Measurements from ENCODE around the gene KLHL13.
"Not testable (repeated sequence)": the region's sequence is repeated elsewhere in the genome, so short reads cannot be mapped to it uniquely, and the experiment has no call there.

The KLHL13 gene

DNA sequence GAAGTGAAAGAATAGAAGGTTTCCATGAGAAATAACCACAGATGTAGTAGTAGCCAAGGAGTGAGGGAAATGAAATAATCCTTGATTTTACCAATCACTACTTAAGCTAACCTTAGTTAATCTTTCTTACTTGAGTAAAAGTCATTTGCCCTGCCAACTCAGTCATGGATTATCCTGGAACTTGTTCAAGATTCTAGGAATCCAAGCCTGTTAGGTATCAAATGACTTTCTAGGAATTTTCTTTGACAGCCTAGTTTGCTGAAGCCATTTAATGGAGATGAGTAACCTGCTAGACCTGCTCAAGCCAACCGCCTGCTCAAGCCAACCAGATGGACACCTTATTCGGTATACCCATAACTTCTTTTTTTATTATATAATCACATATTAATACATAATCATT, 180.5 kb downstream of the KLHL13 start:
- DNase-seq (ENCODE audit: extremely low read depth, insufficient read length) = no peak
- H3K4me3 ChIP-seq (replicated peaks; ENCODE audit: low read depth, low read length) = no peak overlapping the region
- H3K36me3 ChIP-seq (ENCODE audit: control insufficient read depth, insufficient read depth, low read length) = no peaks in the 10 kb centered on the region
- TF ChIP-seq, protein P1, sequence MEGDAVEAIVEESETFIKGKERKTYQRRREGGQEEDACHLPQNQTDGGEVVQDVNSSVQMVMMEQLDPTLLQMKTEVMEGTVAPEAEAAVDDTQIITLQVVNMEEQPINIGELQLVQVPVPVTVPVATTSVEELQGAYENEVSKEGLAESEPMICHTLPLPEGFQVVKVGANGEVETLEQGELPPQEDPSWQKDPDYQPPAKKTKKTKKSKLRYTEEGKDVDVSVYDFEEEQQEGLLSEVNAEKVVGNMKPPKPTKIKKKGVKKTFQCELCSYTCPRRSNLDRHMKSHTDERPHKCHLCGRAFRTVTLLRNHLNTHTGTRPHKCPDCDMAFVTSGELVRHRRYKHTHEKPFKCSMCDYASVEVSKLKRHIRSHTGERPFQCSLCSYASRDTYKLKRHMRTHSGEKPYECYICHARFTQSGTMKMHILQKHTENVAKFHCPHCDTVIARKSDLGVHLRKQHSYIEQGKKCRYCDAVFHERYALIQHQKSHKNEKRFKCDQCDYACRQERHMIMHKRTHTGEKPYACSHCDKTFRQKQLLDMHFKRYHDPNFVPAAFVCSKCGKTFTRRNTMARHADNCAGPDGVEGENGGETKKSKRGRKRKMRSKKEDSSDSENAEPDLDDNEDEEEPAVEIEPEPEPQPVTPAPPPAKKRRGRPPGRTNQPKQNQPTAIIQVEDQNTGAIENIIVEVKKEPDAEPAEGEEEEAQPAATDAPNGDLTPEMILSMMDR (IDR thresholded peaks at IDR 0.05; ENCODE audit: insufficient read depth, low read length, poor library complexity, severe bottlenecking) = no peak
- H3K27me3 ChIP-seq (replicated peaks; ENCODE audit: control insufficient read depth, insufficient read depth, low read length) = no peaks in the 10 kb centered on the region

DNA sequence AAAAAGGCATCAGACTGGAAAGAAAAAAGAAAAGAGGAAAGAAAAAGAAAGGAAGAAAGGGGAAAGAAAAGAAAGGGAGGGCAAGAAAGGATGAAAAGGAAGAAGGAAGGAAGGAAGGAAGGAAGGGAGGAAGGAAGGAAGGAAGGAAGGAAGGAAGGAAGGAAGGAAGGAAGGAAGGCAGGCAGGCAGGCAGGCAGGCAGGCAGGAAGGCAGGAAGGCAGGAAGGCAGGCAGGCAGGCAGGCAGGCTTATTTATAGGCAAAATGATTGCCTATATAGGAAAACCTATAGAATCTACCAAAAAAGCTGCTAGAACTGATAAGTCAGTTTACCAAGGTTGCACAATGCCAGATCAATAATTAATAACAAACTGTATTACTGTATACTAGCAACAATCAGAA, 186.5 kb downstream of the KLHL13 start:
- H3K27me3 ChIP-seq (replicated peaks; ENCODE audit: control insufficient read depth, insufficient read depth, low read length); H3K4me3 ChIP-seq (replicated peaks; ENCODE audit: low read depth, low read length); H3K36me3 ChIP-seq (ENCODE audit: control insufficient read depth, insufficient read depth, low read length); DNase-seq (ENCODE audit: extremely low read depth, insufficient read length): not testable (repeated sequence)

DNA sequence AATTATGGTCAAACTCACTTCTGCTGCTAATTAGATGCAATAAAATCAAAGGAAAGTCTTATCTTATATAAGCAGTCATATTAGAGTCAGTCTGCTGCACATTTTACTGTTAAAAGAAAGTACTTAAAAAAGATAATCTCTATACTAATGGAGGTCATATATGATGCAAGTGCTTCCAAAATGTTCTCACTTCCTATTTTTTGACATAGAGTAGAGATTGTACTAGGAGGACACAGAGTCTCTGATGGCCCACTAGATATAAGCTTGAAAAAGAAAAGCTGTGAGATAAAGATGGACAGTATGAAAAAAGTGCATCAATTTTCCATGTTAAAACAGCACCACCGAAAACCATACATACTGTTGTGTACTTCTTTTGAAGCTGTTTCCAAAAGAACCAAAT, 196.9 kb downstream of the KLHL13 start:
- TF ChIP-seq, protein P1 (IDR thresholded peaks at IDR 0.05; ENCODE audit: insufficient read depth, low read length, poor library complexity, severe bottlenecking) = no peak
- DNase-seq (ENCODE audit: extremely low read depth, insufficient read length) = no peak
- H3K4me3 ChIP-seq (replicated peaks; ENCODE audit: low read depth, low read length) = no peak overlapping the region
- no peaks in the 10 kb centered on the region for H3K36me3 ChIP-seq (ENCODE audit: control insufficient read depth, insufficient read depth, low read length)
- H3K27me3 ChIP-seq (replicated peaks; ENCODE audit: control insufficient read depth, insufficient read depth, low read length) = no peaks in the 10 kb centered on the region

DNA sequence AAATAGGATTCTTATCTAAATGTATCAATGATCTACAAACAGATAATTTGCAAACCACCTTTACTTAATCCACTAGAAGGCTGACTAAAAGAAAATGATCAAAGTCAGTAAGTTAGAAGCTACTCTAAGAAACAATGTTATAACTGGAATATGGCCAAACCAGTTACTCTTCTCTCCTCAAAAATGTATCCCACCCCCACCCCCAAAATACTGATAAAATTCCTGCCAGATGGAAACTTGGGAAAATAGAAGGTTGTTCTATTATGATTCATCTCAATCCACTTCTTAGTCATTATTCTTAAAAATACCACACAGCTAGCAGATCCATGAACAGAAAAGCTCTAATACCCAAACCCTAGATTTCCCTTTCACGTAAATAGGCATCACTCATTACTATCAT, 206.4 kb downstream of the KLHL13 start:
- DNase-seq (ENCODE audit: extremely low read depth, insufficient read length) = no peak
- Histone ChIP-seq H3K4me3 (replicated peaks; ENCODE audit: low read depth, low read length) (no peak overlapping the region), H3K36me3 (ENCODE audit: control insufficient read depth, insufficient read depth, low read length) (no peaks in the 10 kb centered on the region), H3K27me3 (replicated peaks; ENCODE audit: control insufficient read depth, insufficient read depth, low read length) (no peaks in the 10 kb centered on the region)
- TF ChIP-seq, protein P1 (IDR thresholded peaks at IDR 0.05; ENCODE audit: insufficient read depth, low read length, poor library complexity, severe bottlenecking) = no peak

DNA sequence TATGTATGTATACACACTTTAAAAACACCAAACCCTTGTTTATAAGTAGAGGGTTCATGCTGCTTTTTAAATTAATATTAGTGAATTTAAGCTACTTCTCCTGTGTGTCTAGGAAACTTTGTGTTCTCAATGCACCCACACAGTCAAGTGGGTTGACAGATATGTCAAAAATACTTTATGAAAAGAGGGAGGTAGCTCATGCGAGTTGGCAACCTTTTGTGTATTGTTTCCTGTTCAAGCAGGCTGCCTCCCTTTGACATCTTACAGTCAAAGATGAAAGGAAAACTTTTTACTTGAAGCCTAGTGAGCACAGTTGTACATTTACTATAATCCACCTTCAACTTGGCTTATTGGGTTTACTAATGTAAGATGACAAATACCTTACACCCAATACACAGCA, 218.4 kb downstream of the KLHL13 start:
- Histone ChIP-seq H3K4me3 (replicated peaks; ENCODE audit: low read depth, low read length) (no peak overlapping the region), H3K36me3 (ENCODE audit: control insufficient read depth, insufficient read depth, low read length) (no peaks in the 10 kb centered on the region), H3K27me3 (replicated peaks; ENCODE audit: control insufficient read depth, insufficient read depth, low read length) (no peaks in the 10 kb centered on the region)
- no peak for DNase-seq (ENCODE audit: extremely low read depth, insufficient read length)
- TF ChIP-seq, protein P1 (IDR thresholded peaks at IDR 0.05; ENCODE audit: insufficient read depth, low read length, poor library complexity, severe bottlenecking) = no peak

DNA sequence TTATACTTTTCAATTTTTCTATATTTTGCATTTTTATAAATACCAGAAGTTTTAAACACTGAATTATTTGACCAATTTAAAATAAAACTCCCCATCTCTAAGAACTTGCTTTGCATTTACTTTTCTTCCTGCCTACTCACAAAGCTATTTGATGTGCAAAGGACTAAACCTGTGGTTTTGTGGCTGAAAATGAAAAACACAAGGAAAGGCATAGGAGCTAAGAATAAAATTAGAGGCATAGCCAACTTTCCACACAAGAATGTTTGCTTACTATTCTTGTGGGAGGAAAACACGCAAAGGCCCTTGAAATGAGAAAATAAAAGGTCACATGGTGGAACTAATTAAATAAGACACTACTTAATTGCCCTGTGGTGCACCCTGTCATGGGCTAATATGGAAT, 221.2 kb downstream of the KLHL13 start:
- TF ChIP-seq, protein P1 (IDR thresholded peaks at IDR 0.05; ENCODE audit: insufficient read depth, low read length, poor library complexity, severe bottlenecking) = no peak
- H3K27me3 ChIP-seq (replicated peaks; ENCODE audit: control insufficient read depth, insufficient read depth, low read length) = no peaks in the 10 kb centered on the region
- peak; percentile 30 for DNase-seq (ENCODE audit: extremely low read depth, insufficient read length)
- no peak overlapping the region for H3K4me3 ChIP-seq (replicated peaks; ENCODE audit: low read depth, low read length)
- H3K36me3 ChIP-seq (ENCODE audit: control insufficient read depth, insufficient read depth, low read length) = no peaks in the 10 kb centered on the region

All from GM06990 (cell line).